ENCODE measurements around the gene ERCC8.

ERCC8 gene

GRCh38 chr5:60835554-60835953 is 109.3 kb downstream of the ERCC8 start:
- Histone ChIP-seq H3K4me1 (ENCODE audit: control insufficient read depth in 1 of 2, insufficient read depth in 2 of 2, low read length in 2 of 2) (no peaks in the 10 kb centered on the region), H3K27ac (ENCODE audit: low read length) (no peak overlapping the region), H3K9me3 (ENCODE audit: control insufficient read depth in 1 of 2, low read length in 2 of 2) (no peaks in the 10 kb centered on the region), H3K27me3 (ENCODE audit: low read depth, low read length) (no peaks in the 10 kb centered on the region), H3K36me3 (ENCODE audit: control insufficient read depth in 1 of 2, insufficient read depth in 2 of 2, low read length in 2 of 2) (no peaks in the 10 kb centered on the region), H3K4me3 (ENCODE audit: low read depth in 1 of 2, low read length in 2 of 2) (no peak overlapping the region)

- Histone ChIP-seq H3K36me3 (ENCODE audit: control insufficient read depth in 1 of 2, insufficient read depth in 2 of 2, low read length in 2 of 2) (no peaks in the 10 kb centered on the region), H3K4me3 (ENCODE audit: low read depth in 1 of 2, low read length in 2 of 2) (no peak overlapping the region), H3K9me3 (ENCODE audit: control insufficient read depth in 1 of 2, low read length in 2 of 2) (no peaks in the 10 kb centered on the region), H3K27me3 (ENCODE audit: low read depth, low read length) (no peaks in the 10 kb centered on the region), H3K27ac (ENCODE audit: low read length) (no peak overlapping the region), H3K4me1 (ENCODE audit: control insufficient read depth in 1 of 2, insufficient read depth in 2 of 2, low read length in 2 of 2) (no peaks in the 10 kb centered on the region)
Measured at GRCh38 chr5:60833520-60833919, 111.3 kb downstream of the ERCC8 start.

- no peaks in the 10 kb centered on the region for H3K4me1 ChIP-seq (ENCODE audit: control insufficient read depth in 1 of 2, insufficient read depth in 2 of 2, low read length in 2 of 2)
- no peaks in the 10 kb centered on the region for H3K27me3 ChIP-seq (ENCODE audit: low read depth, low read length)
- no peaks in the 10 kb centered on the region for H3K9me3 ChIP-seq (ENCODE audit: control insufficient read depth in 1 of 2, low read length in 2 of 2)
- no peak overlapping the region for H3K4me3 ChIP-seq (ENCODE audit: low read depth in 1 of 2, low read length in 2 of 2)
- H3K27ac ChIP-seq (ENCODE audit: low read length): no peak overlapping the region
- no peaks in the 10 kb centered on the region for H3K36me3 ChIP-seq (ENCODE audit: control insufficient read depth in 1 of 2, insufficient read depth in 2 of 2, low read length in 2 of 2)
Measured at GRCh38 chr5:60830581-60831127, 114.2 kb downstream of the ERCC8 start.

GRCh38 chr5:60829490-60830266 is 115.2 kb downstream of the ERCC8 start:
- Histone ChIP-seq H3K27ac (ENCODE audit: low read length) (no peak overlapping the region), H3K27me3 (ENCODE audit: low read depth, low read length) (no peaks in the 10 kb centered on the region), H3K4me3 (ENCODE audit: low read depth in 1 of 2, low read length in 2 of 2) (no peak overlapping the region), H3K4me1 (ENCODE audit: control insufficient read depth in 1 of 2, insufficient read depth in 2 of 2, low read length in 2 of 2) (no peaks in the 10 kb centered on the region), H3K36me3 (ENCODE audit: control insufficient read depth in 1 of 2, insufficient read depth in 2 of 2, low read length in 2 of 2) (no peaks in the 10 kb centered on the region), H3K9me3 (ENCODE audit: control insufficient read depth in 1 of 2, low read length in 2 of 2) (no peaks in the 10 kb centered on the region)

- H3K9me3 ChIP-seq (ENCODE audit: control insufficient read depth in 1 of 2, low read length in 2 of 2): no peaks in the 10 kb centered on the region
- no peaks in the 10 kb centered on the region for H3K36me3 ChIP-seq (ENCODE audit: control insufficient read depth in 1 of 2, insufficient read depth in 2 of 2, low read length in 2 of 2)
- H3K27me3 ChIP-seq (ENCODE audit: low read depth, low read length): no peaks in the 10 kb centered on the region
- H3K4me1 ChIP-seq (ENCODE audit: control insufficient read depth in 1 of 2, insufficient read depth in 2 of 2, low read length in 2 of 2): no peaks in the 10 kb centered on the region
- no peak overlapping the region for H3K27ac ChIP-seq (ENCODE audit: low read length)
- H3K4me3 ChIP-seq (ENCODE audit: low read depth in 1 of 2, low read length in 2 of 2): no peak overlapping the region
Measured at GRCh38 chr5:60827201-60827600, 117.7 kb downstream of the ERCC8 start.

GRCh38 chr5:60826653-60827052 is 118.2 kb downstream of the ERCC8 start:
- H3K9me3 ChIP-seq (ENCODE audit: control insufficient read depth in 1 of 2, low read length in 2 of 2): no peaks in the 10 kb centered on the region
- H3K36me3 ChIP-seq (ENCODE audit: control insufficient read depth in 1 of 2, insufficient read depth in 2 of 2, low read length in 2 of 2): no peaks in the 10 kb centered on the region
- H3K27ac ChIP-seq (ENCODE audit: low read length): no peak overlapping the region
- H3K4me1 ChIP-seq (ENCODE audit: control insufficient read depth in 1 of 2, insufficient read depth in 2 of 2, low read length in 2 of 2): no peaks in the 10 kb centered on the region
- no peak overlapping the region for H3K4me3 ChIP-seq (ENCODE audit: low read depth in 1 of 2, low read length in 2 of 2)
- H3K27me3 ChIP-seq (ENCODE audit: low read depth, low read length): no peaks in the 10 kb centered on the region
